ENCODE results near the gene CD40. TPM values are rescaled to one million over a fixed set of nuclear protein-coding genes. Genes with fewer than 3 reads are reported as not detected.

CD40 gene
- total and polyA plus RNA-seq, 2 of the 8 experiments (the other 6 are each of a cell fraction or from before 2014, with no cell fraction given), result 14.5 to 18.8 TPM

GRCh38 chr20:46101957-46102356 is 16.2 kb upstream of the CD40 start (continued):
- TF ChIP-seq CHD7 (IDR thresholded peaks at IDR 0.05; ENCODE audit: insufficient replicate concordance, low read length) (no peak), TBP (IDR thresholded peaks at IDR 0.05; ENCODE audit: low read depth, low read length) (no peak), BACH1 (IDR thresholded peaks at IDR 0.05; ENCODE audit: low read length) (no peak), CHD2 (IDR thresholded peaks at IDR 0.05; ENCODE audit: low read length) (no peak), EP300 (IDR thresholded peaks at IDR 0.05; ENCODE audit: borderline replicate concordance in 1 of 2, low read depth in 2 of 2, low read length in 2 of 2) (no peak), SRF (IDR thresholded peaks at IDR 0.05; ENCODE audit: low read depth, low read length) (no peak), KDM5A (IDR thresholded peaks at IDR 0.05; ENCODE audit: low read length) (no peak), MAFK (IDR thresholded peaks at IDR 0.05; ENCODE audit: low read depth, low read length) (no peak), PHF8 (conservative IDR thresholded peaks at IDR 0.05; ENCODE audit: low read depth, low read length) (no peak), E2F6 (IDR thresholded peaks at IDR 0.05) (no peak), SP1 (IDR thresholded peaks at IDR 0.05; ENCODE audit: low read depth, low read length) (no peak)

Measured in H1 (cell line).